Endodermal cell (in vitro differentiated cells): ENCODE data around the gene RASAL1. TPM values are rescaled to one million over a fixed set of nuclear protein-coding genes. Genes with fewer than 3 reads are reported as not detected.

ENCODE experiments used
- DNase-seq: peaks from one replicate; pipeline ENCODE4 v3.0.0-alpha.2; 2017
- H3K27ac ChIP-seq: 2 replicates; pipeline ENCODE4 v1.5.1; 2013; ENCODE audit warnings: mild to moderate bottlenecking, low read depth, low read length, moderate library complexity
- H3K27me3 ChIP-seq: 2 replicates; pipeline ENCODE4 v1.6.1; 2013; ENCODE audit warnings: mild to moderate bottlenecking, low read length, moderate library complexity; ENCODE audit not compliant: insufficient read depth, control insufficient read depth, poor library complexity, severe bottlenecking
- H3K36me3 ChIP-seq: 2 replicates; pipeline ENCODE4 v1.7.0; 2013; ENCODE audit warnings: mild to moderate bottlenecking, low read length, moderate library complexity; ENCODE audit not compliant: control insufficient read depth, insufficient read depth
- H3K4me1 ChIP-seq: one replicate; pipeline ENCODE4 v1.7.0; 2013; ENCODE audit warnings: low read length; ENCODE audit not compliant: control insufficient read depth, insufficient read depth
- H3K4me3 ChIP-seq: 2 replicates; pipeline ENCODE4 v1.5.1; 2013; ENCODE audit warnings: mild to moderate bottlenecking, low read length, moderate library complexity
- H3K9ac ChIP-seq: 2 replicates; pipeline ENCODE4 v1.6.1; 2013; ENCODE audit warnings: mild to moderate bottlenecking, low read length, moderate library complexity; ENCODE audit not compliant: poor library complexity, severe bottlenecking; ENCODE audit errors: extremely low read depth
- H3K9me3 ChIP-seq: 2 replicates; pipeline ENCODE4 v1.6.1; 2013; ENCODE audit warnings: mild to moderate bottlenecking, low read length, moderate library complexity; ENCODE audit not compliant: control insufficient read depth
- H3K27ac Mint-ChIP-seq: 2 replicates; pipeline ENCODE4 v1.8.0; 2020; ENCODE audit warnings: mixed read lengths
- H3K27me3 Mint-ChIP-seq: 2 replicates; pipeline ENCODE4 v1.8.0; 2021; ENCODE audit warnings: mild to moderate bottlenecking, mixed read lengths; ENCODE audit not compliant: insufficient read depth
- H3K36me3 Mint-ChIP-seq: 2 replicates; pipeline ENCODE4 v1.8.0; 2020; ENCODE audit warnings: low read depth, mixed read lengths
- H3K4me1 Mint-ChIP-seq: 2 replicates; pipeline ENCODE4 v1.8.0; 2020; ENCODE audit warnings: mixed read lengths
- H3K4me3 Mint-ChIP-seq: 2 replicates; pipeline ENCODE4 v1.8.0; 2020; ENCODE audit warnings: mild to moderate bottlenecking, moderate library complexity, mixed read lengths
- H3K9me3 Mint-ChIP-seq: 2 replicates; pipeline ENCODE4 v1.8.0; 2020; ENCODE audit warnings: mild to moderate bottlenecking, mixed read lengths
- CTCF ChIP-seq: fragments of 200-600 bp; sonication (generic); conservative IDR thresholded peaks from 2 replicates; pipeline ENCODE4 v1.5.0; 2021; ENCODE audit warnings: antibody characterized with exemption, mild to moderate bottlenecking
- WGBS, 2 experiments: methylation state at CpG; one replicate each; pipeline versions ENCODE4 v1.1.5 to v1.1.7; 2013; ENCODE audit warnings: missing lambda C conversion rate in 2 of 2, mixed read lengths in 1 of 2; ENCODE audit not compliant: insufficient coverage in 1 of 2, insufficient read length in 1 of 2; 5-methylcytosine and 5-hydroxymethylcytosine counted together
- total RNA-seq, 2 donors: library from RNA; stranded (reverse); fragmentation: NEBNext Ultra II Directional in 1 of 2; extraction: Animal tissue kit (Norgen Biotek cat#: 25700) in 1 of 2; gene quantifications; 2 replicates in 1 of 2; 3 replicates in 1 of 2; pipeline ENCODE4 v1.2.1, GENCODE V29; 2021

Gene RASAL1
- total RNA-seq, 2 donors from 2014 or later, result 0.77 to 1.4 TPM

GRCh38 chr12:113179023-113179422 is 43.5 kb upstream of the RASAL1 start:
- Mint-ChIP-seq H3K36me3 (peaks cover 68% of the 10 kb centered on the region), H3K4me1 (no peaks in the 10 kb centered on the region), H3K27me3 (no peaks in the 10 kb centered on the region), H3K9me3 (no peaks in the 10 kb centered on the region), H3K27ac (no peak overlapping the region), H3K4me3 (no peak overlapping the region)
- Histone ChIP-seq H3K36me3 (peaks cover 63% of the 10 kb centered on the region), H3K4me3 (no peak overlapping the region), H3K4me1 (no peaks in the 10 kb centered on the region), H3K9me3 (no peaks in the 10 kb centered on the region), H3K9ac (no peak overlapping the region), H3K27me3 (no peaks in the 10 kb centered on the region), H3K27ac (no peak overlapping the region)
- 92% methylated on average over 13 to 14 of the region's 14 CpGs for WGBS, 2 experiments
- no peak for TF ChIP-seq CTCF
- DNase-seq, result no peak

- H3K4me1 ChIP-seq, result no peaks in the 10 kb centered on the region
- Mint-ChIP-seq H3K4me1 (no peaks in the 10 kb centered on the region), H3K27ac (no peak overlapping the region), H3K27me3 (no peaks in the 10 kb centered on the region), H3K36me3 (peaks cover 87% of the 10 kb centered on the region), H3K4me3 (no peak overlapping the region), H3K9me3 (no peaks in the 10 kb centered on the region)
- TF ChIP-seq CTCF, result peak; percentile 99
- 76 to 82% methylated on average over 7 to 31 of the region's 32 CpGs for WGBS, 2 experiments
- no peaks in the 10 kb centered on the region for H3K27me3 ChIP-seq
- H3K27ac ChIP-seq, result no peak overlapping the region
- DNase-seq, result peak; percentile 97
- no peak overlapping the region for H3K4me3 ChIP-seq
- H3K36me3 ChIP-seq, result peaks cover 78% of the 10 kb centered on the region
- no peaks in the 10 kb centered on the region for H3K9me3 ChIP-seq
- H3K9ac ChIP-seq, result no peak overlapping the region
These were observed 39.2 kb upstream of the RASAL1 start for GRCh38 chr12:113174461-113175384.

- peaks cover 83% of the 10 kb centered on the region for H3K36me3 Mint-ChIP-seq
- Histone ChIP-seq H3K27me3 (no peaks in the 10 kb centered on the region), H3K36me3 (peaks cover 72% of the 10 kb centered on the region), H3K4me1 (no peaks in the 10 kb centered on the region), H3K9ac (no peak overlapping the region), H3K4me3 (no peak overlapping the region), H3K9me3 (no peaks in the 10 kb centered on the region), H3K27ac (no peak overlapping the region)
- no peaks in the 10 kb centered on the region for H3K9me3 Mint-ChIP-seq
- no peak overlapping the region for H3K4me3 Mint-ChIP-seq
- H3K27me3 Mint-ChIP-seq, result no peaks in the 10 kb centered on the region
- H3K4me1 Mint-ChIP-seq, result no peaks in the 10 kb centered on the region
- 79 to 92% methylated on average over 4 to 7 of the region's 7 CpGs for WGBS, 2 experiments
- no peak for TF ChIP-seq CTCF
- no peak overlapping the region for H3K27ac Mint-ChIP-seq
- DNase-seq, result no peak
These were observed 37.6 kb upstream of the RASAL1 start for GRCh38 chr12:113173081-113173698.
